Measurements from ENCODE around the gene HIRA.
"Not testable (repeated sequence)": the region's sequence is repeated elsewhere in the genome, so short reads cannot be mapped to it uniquely, and the experiment has no call there.

HIRA gene

GRCh38 chr22:19343470-19343869 lies 88.1 kb downstream of the HIRA start:
- peaks cover 32% of the 10 kb centered on the region for H3K9me3 Mint-ChIP-seq
- peaks cover 62% of the 10 kb centered on the region for H3K36me3 Mint-ChIP-seq (ENCODE audit: low read depth)
- no peak overlapping the region for H3K4me3 Mint-ChIP-seq
- H3K27me3 Mint-ChIP-seq (ENCODE audit: low read depth), result no peaks in the 10 kb centered on the region
- peaks cover 5% of the 10 kb centered on the region for H3K4me1 Mint-ChIP-seq (ENCODE audit: low read depth)
- no peak overlapping the region for H3K27ac Mint-ChIP-seq

DNA sequence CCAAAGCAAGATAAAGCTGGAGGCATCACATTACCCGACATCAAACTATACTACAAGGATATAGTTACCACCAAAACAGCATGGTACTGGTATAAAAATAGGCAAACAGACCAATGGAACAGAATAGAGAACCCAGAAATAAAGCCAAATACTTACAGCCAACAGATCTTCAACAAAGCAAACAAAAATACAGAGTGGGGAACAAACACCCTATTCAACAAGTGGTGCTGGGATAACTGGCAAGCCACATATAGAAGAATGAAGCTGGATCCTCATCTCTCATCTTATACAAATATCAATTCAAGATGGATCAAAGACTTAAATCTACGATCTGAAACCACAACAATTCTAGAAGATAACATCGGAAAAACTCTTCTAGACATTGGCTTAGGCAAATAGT lies 90.0 kb downstream of the HIRA start:
- H3K27ac Mint-ChIP-seq, result no peak overlapping the region

GRCh38 chr22:19337137-19337536 lies 94.4 kb downstream of the HIRA start:
- Mint-ChIP-seq H3K4me1 (ENCODE audit: low read depth) (peaks cover 3% of the 10 kb centered on the region), H3K9me3 (peaks cover 70% of the 10 kb centered on the region), H3K4me3 (no peak overlapping the region), H3K27ac (no peak overlapping the region), H3K27me3 (ENCODE audit: low read depth) (no peaks in the 10 kb centered on the region), H3K36me3 (ENCODE audit: low read depth) (peaks cover 88% of the 10 kb centered on the region)

More for the DNA sequence above, 90.0 kb downstream of the HIRA start:
- no peak overlapping the region for H3K4me3 Mint-ChIP-seq
- no peaks in the 10 kb centered on the region for H3K27me3 Mint-ChIP-seq (ENCODE audit: low read depth)
- peaks cover 77% of the 10 kb centered on the region for H3K36me3 Mint-ChIP-seq (ENCODE audit: low read depth)
- peaks cover 5% of the 10 kb centered on the region for H3K4me1 Mint-ChIP-seq (ENCODE audit: low read depth)
- peaks cover 51% of the 10 kb centered on the region for H3K9me3 Mint-ChIP-seq

GRCh38 chr22:19336133-19337075 lies 95.1 kb downstream of the HIRA start:
- Mint-ChIP-seq H3K36me3 (ENCODE audit: low read depth) (peaks cover 87% of the 10 kb centered on the region), H3K4me1 (ENCODE audit: low read depth) (no peaks in the 10 kb centered on the region), H3K27ac (no peak overlapping the region), H3K27me3 (ENCODE audit: low read depth) (no peaks in the 10 kb centered on the region), H3K9me3 (peaks cover 65% of the 10 kb centered on the region), H3K4me3 (no peak overlapping the region)

DNA sequence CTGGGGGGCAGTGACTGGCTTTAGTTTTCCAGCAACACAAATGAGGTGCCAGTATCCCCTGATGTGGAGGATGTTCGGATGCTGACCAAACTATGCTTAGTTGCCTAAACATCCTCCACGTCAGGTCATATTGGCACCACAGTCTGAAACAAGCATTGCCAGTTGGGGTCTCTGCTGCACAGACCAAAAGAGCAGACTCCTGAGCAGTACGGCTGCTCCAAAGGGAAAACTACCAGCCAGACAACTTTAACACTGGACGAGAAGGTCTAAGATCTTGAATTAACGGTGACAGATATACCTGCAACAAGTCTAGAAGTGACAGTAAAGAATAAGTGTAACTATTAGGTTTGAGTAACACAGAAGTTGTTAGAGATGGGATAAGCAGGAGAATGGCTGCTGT lies 99.6 kb downstream of the HIRA start:
- Mint-ChIP-seq H3K27me3 (ENCODE audit: low read depth) (no peaks in the 10 kb centered on the region), H3K4me1 (ENCODE audit: low read depth) (no peaks in the 10 kb centered on the region), H3K27ac (no peak overlapping the region), H3K36me3 (ENCODE audit: low read depth) (peaks cover 73% of the 10 kb centered on the region), H3K4me3 (no peak overlapping the region), H3K9me3 (peaks cover 30% of the 10 kb centered on the region)

DNA sequence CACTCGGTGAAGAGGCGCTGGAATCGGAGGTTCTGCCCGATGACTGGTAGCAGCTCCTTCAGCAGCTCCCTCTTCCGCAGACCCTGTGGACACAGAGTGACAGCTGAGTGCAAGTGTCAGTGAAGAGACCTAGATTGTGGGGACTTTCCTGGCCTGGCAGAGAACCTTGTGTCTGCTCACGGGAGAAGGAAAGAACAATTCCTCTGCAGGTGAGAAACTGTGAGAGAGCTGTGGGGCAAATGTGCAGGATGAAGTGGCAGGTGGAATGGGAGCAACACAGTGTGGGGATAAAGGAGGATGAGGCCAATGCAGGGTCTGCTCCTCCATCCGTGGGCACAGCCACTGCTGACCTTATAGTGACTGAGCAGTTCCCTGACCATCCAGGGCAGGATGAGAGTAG lies 100.1 kb downstream of the HIRA start:
- H3K9me3 Mint-ChIP-seq, result peaks cover 25% of the 10 kb centered on the region
- no peak overlapping the region for H3K4me3 Mint-ChIP-seq
- no peaks in the 10 kb centered on the region for H3K4me1 Mint-ChIP-seq (ENCODE audit: low read depth)
- no peaks in the 10 kb centered on the region for H3K27me3 Mint-ChIP-seq (ENCODE audit: low read depth)
- peaks cover 68% of the 10 kb centered on the region for H3K36me3 Mint-ChIP-seq (ENCODE audit: low read depth)
- no peak overlapping the region for H3K27ac Mint-ChIP-seq

- Mint-ChIP-seq H3K4me3 (no peak overlapping the region), H3K4me1 (ENCODE audit: low read depth) (no peaks in the 10 kb centered on the region), H3K27me3 (ENCODE audit: low read depth) (no peaks in the 10 kb centered on the region), H3K27ac (no peak overlapping the region), H3K36me3 (ENCODE audit: low read depth) (peaks cover 63% of the 10 kb centered on the region), H3K9me3 (peaks cover 21% of the 10 kb centered on the region)
Observed at GRCh38 chr22:19330865-19331418, 100.6 kb downstream of the HIRA start.

GRCh38 chr22:19330205-19330604 lies 101.3 kb downstream of the HIRA start:
- not testable (repeated sequence) for H3K4me1 Mint-ChIP-seq (ENCODE audit: low read depth); H3K27ac Mint-ChIP-seq; H3K4me3 Mint-ChIP-seq; H3K27me3 Mint-ChIP-seq (ENCODE audit: low read depth)
- H3K9me3 Mint-ChIP-seq, result peaks cover 15% of the 10 kb centered on the region
- peaks cover 55% of the 10 kb centered on the region for H3K36me3 Mint-ChIP-seq (ENCODE audit: low read depth)

DNA sequence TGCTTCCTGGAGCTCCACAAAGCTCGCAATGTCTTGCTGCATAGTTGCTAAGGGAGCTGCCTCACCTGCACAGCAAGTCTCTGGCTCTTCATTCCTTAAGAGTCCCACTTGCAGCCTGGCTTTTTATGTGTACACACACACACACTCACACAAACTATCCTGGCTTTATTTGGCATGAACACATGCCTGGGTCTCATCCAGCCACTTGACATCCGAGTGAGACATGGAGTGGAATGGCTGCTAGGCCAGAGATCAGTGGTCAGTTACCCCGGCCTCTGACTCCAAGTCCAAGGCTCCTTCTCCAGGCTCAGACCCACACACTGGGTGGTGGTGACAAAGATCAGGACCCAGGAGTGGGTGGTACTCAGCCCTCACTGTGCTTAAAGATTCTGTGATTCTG lies 102.1 kb downstream of the HIRA start:
- Mint-ChIP-seq H3K9me3 (peaks cover 10% of the 10 kb centered on the region), H3K4me3 (no peak overlapping the region), H3K4me1 (ENCODE audit: low read depth) (no peaks in the 10 kb centered on the region), H3K27me3 (ENCODE audit: low read depth) (no peaks in the 10 kb centered on the region), H3K27ac (no peak overlapping the region), H3K36me3 (ENCODE audit: low read depth) (peaks cover 49% of the 10 kb centered on the region)

- no peak overlapping the region for H3K4me3 Mint-ChIP-seq
- H3K36me3 Mint-ChIP-seq (ENCODE audit: low read depth), result peaks cover 18% of the 10 kb centered on the region
- peaks cover 4% of the 10 kb centered on the region for H3K9me3 Mint-ChIP-seq
- H3K27ac Mint-ChIP-seq, result no peak overlapping the region
- H3K4me1 Mint-ChIP-seq (ENCODE audit: low read depth), result no peaks in the 10 kb centered on the region
- no peaks in the 10 kb centered on the region for H3K27me3 Mint-ChIP-seq (ENCODE audit: low read depth)
Observed at GRCh38 chr22:19325296-19325948, 106.1 kb downstream of the HIRA start.

DNA sequence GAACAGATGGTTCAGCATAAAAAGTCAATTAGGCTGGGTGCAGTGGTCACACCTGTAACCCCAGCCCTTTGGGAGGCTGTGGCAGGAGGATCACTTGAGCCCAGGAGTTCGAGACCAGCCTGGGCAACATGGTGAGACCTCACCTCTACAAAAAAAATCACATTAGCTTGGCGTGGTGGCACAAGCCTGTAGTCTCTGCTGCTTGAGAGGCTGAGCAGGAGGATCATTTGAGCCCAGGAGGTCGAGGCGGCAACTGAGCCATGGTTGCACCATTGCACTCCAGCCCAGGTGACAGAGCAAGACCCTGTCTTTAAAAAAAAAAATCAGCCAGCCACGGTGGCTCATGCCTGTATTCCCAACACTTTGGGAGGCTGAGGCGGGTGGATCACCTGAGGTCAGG lies 108.1 kb downstream of the HIRA start:
- not testable (repeated sequence) for H3K4me1 Mint-ChIP-seq (ENCODE audit: low read depth); H3K27ac Mint-ChIP-seq

DNA sequence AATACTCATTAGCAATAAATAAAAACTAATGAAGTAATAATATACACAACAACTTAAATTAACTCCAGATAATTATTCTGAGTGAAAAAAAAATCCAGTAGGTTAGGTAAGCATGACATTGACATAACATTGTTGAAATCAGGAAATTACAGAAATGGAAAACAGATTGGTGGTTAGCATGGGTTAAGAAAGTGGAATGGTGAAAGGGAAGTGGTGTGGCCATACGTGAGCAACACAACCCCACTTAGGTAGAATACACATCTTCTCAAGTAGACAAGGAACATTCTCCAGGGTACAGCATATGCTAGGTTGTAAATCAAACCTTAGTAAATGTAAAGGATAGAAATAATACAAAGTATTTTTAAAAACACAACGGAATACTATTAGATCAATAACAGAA lies 109.8 kb downstream of the HIRA start:
- Mint-ChIP-seq H3K27ac (no peak overlapping the region), H3K4me3 (no peak overlapping the region), H3K9me3 (peaks cover 28% of the 10 kb centered on the region), H3K36me3 (ENCODE audit: low read depth) (peaks cover 2% of the 10 kb centered on the region), H3K4me1 (ENCODE audit: low read depth) (no peaks in the 10 kb centered on the region), H3K27me3 (ENCODE audit: low read depth) (no peaks in the 10 kb centered on the region)

More for the DNA sequence above, 108.1 kb downstream of the HIRA start:
- not testable (repeated sequence) for H3K27me3 Mint-ChIP-seq (ENCODE audit: low read depth); H3K4me3 Mint-ChIP-seq; H3K36me3 Mint-ChIP-seq (ENCODE audit: low read depth)
- H3K9me3 Mint-ChIP-seq, result peaks cover 17% of the 10 kb centered on the region

DNA sequence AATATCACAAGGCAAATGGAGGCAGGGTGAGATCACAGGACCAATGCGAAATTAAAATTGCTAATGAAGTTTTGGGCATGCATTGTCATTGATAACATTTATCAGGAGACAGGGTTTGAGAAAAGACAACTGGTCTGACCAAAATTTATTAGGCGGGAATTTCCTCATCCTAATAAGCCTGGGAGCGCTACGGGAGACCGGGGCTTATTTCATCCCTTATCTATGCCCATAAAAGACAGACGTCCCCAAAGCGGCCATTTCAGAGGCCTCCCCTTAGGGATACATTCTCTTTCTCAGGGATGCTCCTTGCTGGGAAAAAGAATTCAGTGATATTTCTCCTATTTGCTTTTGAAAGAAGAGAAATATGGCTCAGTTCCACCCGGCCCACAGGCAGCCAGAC lies 111.4 kb downstream of the HIRA start:
- H3K27me3 Mint-ChIP-seq (ENCODE audit: low read depth); H3K27ac Mint-ChIP-seq; H3K36me3 Mint-ChIP-seq (ENCODE audit: low read depth); H3K4me1 Mint-ChIP-seq (ENCODE audit: low read depth); H3K4me3 Mint-ChIP-seq: not testable (repeated sequence)
- H3K9me3 Mint-ChIP-seq, result peaks cover 37% of the 10 kb centered on the region

DNA sequence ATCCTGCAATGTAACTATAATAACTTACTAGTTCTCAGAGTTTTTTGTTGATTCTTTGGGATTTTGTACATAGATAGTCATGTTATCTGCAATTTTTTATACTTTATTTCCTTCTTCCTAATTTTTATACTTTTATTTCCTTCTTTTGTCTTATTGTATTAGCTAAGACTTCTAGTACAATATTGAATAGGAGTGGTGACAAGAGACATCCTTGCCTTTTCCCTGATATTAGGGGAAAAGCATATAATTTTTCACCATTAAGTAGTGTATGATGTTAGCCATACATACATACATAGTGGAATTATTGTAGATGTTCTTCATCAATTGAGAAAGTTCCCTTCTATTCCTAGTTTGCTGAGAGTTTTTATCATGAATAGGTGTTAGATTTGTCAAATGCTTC lies 112.3 kb downstream of the HIRA start:
- Mint-ChIP-seq H3K36me3 (ENCODE audit: low read depth) (peaks cover 3% of the 10 kb centered on the region), H3K27ac (no peak overlapping the region), H3K27me3 (ENCODE audit: low read depth) (no peaks in the 10 kb centered on the region), H3K4me1 (ENCODE audit: low read depth) (no peaks in the 10 kb centered on the region), H3K9me3 (peaks cover 39% of the 10 kb centered on the region), H3K4me3 (no peak overlapping the region)

DNA sequence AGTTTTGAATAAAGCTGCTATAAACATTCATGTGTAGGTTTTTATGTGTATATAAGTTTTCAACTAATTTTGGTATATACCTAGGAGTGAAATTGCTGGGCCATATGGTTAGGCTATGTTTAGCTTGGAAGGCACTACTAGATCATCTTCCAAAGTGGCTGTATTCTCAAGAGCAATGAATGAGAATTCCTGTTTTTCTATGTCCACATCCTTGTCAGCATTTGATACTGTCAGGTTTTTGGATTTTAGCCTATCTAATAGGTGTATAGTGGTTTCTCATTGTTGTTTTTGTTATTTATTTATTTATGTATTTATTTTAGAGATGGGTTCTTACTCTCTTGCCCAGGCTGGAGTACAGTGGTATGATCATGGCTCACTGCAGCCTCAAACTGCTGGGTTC lies 113.7 kb downstream of the HIRA start:
- Mint-ChIP-seq H3K36me3 (ENCODE audit: low read depth) (peaks cover 4% of the 10 kb centered on the region), H3K4me3 (no peak overlapping the region), H3K27ac (no peak overlapping the region), H3K9me3 (peaks cover 42% of the 10 kb centered on the region), H3K27me3 (ENCODE audit: low read depth) (no peaks in the 10 kb centered on the region), H3K4me1 (ENCODE audit: low read depth) (no peaks in the 10 kb centered on the region)
